MM.1S (cell line): ENCODE measurements around the gene NLRP9.

Experiments used
- DNase-seq: peaks from one replicate; pipeline ENCODE4 v3.0.0-alpha.2; 2015
- H2AFZ ChIP-seq: fragments of 300-600 bp; sonication (generic); 2 replicates; pipeline ENCODE4 v1.6.0; 2016; ENCODE audit warnings: antibody characterized with exemption, low read length
- H3F3A ChIP-seq: fragments of 300-600 bp; sonication (generic); 2 replicates; pipeline ENCODE4 v1.6.1; 2016; ENCODE audit warnings: mild to moderate bottlenecking, antibody characterized with exemption, low read length, moderate library complexity, mixed read lengths; ENCODE audit not compliant: insufficient read depth
- H3K27ac ChIP-seq: fragments of 300-600 bp; sonication (generic); 2 replicates; pipeline ENCODE4 v1.5.1; 2016; ENCODE audit warnings: mild to moderate bottlenecking, low read length
- H3K27me3 ChIP-seq: fragments of 300-600 bp; sonication (generic); replicated peaks from 2 replicates; pipeline ENCODE4 v1.6.0; 2016; ENCODE audit warnings: low read length; ENCODE audit not compliant: insufficient read depth
- H3K36me3 ChIP-seq: fragments of 300-600 bp; sonication (generic); replicated peaks from 2 replicates; pipeline ENCODE4 v1.6.1; 2016; ENCODE audit warnings: mild to moderate bottlenecking, low read length, mixed read lengths; ENCODE audit not compliant: insufficient read depth
- H3K4me1 ChIP-seq: fragments of 300-600 bp; sonication (generic); 2 replicates; pipeline ENCODE4 v1.6.1; 2016; ENCODE audit warnings: low read length, mixed read lengths
- H3K4me2 ChIP-seq: fragments of 300-600 bp; sonication (generic); 2 replicates; pipeline ENCODE4 v1.6.0; 2016; ENCODE audit warnings: low read depth, low read length
- H3K4me3 ChIP-seq: fragments of 300-600 bp; sonication (generic); 2 replicates; pipeline ENCODE4 v1.5.1; 2016; ENCODE audit warnings: low read length, mixed read lengths
- H3K79me2 ChIP-seq: fragments of 300-600 bp; sonication (generic); 2 replicates; pipeline ENCODE4 v1.6.1; 2016; ENCODE audit warnings: mixed run types, low read length, mixed read lengths
- H3K9ac ChIP-seq: fragments of 300-600 bp; sonication (generic); 2 replicates; pipeline ENCODE4 v1.6.1; 2016; ENCODE audit warnings: low read length, mixed read lengths
- H3K9me2 ChIP-seq: fragments of 300-600 bp; sonication (generic); replicated peaks from 2 replicates; pipeline ENCODE4 v1.6.1; 2016; ENCODE audit warnings: mild to moderate bottlenecking, low read length, mixed read lengths; ENCODE audit not compliant: insufficient read depth
- H3K9me3 ChIP-seq: fragments of 300-600 bp; sonication (generic); replicated peaks from 2 replicates; pipeline ENCODE4 v1.6.1; 2016; ENCODE audit warnings: mild to moderate bottlenecking, low read length, mixed read lengths; ENCODE audit not compliant: insufficient read depth
- H4K20me1 ChIP-seq: fragments of 300-600 bp; sonication (generic); 2 replicates; pipeline ENCODE4 v1.6.1; 2016; ENCODE audit warnings: mild to moderate bottlenecking, low read length, moderate library complexity, mixed read lengths; ENCODE audit not compliant: insufficient read depth
- EZH2 ChIP-seq: fragments of 300-600 bp; sonication (generic); optimal IDR thresholded peaks from 2 replicates; pipeline ENCODE3; 2017; ENCODE audit warnings: low read depth, mild to moderate bottlenecking, antibody characterized with exemption, low read length, mixed read lengths
- EZH2phosphoT487 ChIP-seq: fragments of 300-600 bp; sonication (generic); IDR thresholded peaks from 2 replicates; pipeline ENCODE4 v1.6.1; 2018; ENCODE audit warnings: antibody characterized with exemption, low read length
- TF ChIP-seq, protein P1 (sequence below): fragments of 300-600 bp; sonication (generic); IDR thresholded peaks from 2 replicates; pipeline ENCODE4 v1.5.1; 2016; ENCODE audit warnings: antibody characterized with exemption, low read length, mixed read lengths

Gene NLRP9

GRCh38 chr19:55702131-55702627, 36.0 kb downstream of the NLRP9 start:
- DNase-seq: no peak
- H3K9ac ChIP-seq: no peak overlapping the region
- H3K36me3 ChIP-seq: 0 out of 2 replicates have a peak, but pooled peaks cover 2% of the 10 kb centered on the region
- H3K9me3 ChIP-seq: no peaks in the 10 kb centered on the region
- no peak overlapping the region for H2AFZ ChIP-seq
- no peak overlapping the region for H3K4me2 ChIP-seq
- no peaks in the 10 kb centered on the region for H3K9me2 ChIP-seq
- H4K20me1 ChIP-seq: no peaks in the 10 kb centered on the region
- H3F3A ChIP-seq: no peaks in the 10 kb centered on the region
- no peaks in the 10 kb centered on the region for H3K27me3 ChIP-seq
- H3K4me3 ChIP-seq: no peak overlapping the region
- no peaks in the 10 kb centered on the region for H3K4me1 ChIP-seq
- H3K79me2 ChIP-seq: no peaks in the 10 kb centered on the region
- TF ChIP-seq EZH2phosphoT487: no peak
- TF ChIP-seq EZH2: no peak
- TF ChIP-seq, protein P1, sequence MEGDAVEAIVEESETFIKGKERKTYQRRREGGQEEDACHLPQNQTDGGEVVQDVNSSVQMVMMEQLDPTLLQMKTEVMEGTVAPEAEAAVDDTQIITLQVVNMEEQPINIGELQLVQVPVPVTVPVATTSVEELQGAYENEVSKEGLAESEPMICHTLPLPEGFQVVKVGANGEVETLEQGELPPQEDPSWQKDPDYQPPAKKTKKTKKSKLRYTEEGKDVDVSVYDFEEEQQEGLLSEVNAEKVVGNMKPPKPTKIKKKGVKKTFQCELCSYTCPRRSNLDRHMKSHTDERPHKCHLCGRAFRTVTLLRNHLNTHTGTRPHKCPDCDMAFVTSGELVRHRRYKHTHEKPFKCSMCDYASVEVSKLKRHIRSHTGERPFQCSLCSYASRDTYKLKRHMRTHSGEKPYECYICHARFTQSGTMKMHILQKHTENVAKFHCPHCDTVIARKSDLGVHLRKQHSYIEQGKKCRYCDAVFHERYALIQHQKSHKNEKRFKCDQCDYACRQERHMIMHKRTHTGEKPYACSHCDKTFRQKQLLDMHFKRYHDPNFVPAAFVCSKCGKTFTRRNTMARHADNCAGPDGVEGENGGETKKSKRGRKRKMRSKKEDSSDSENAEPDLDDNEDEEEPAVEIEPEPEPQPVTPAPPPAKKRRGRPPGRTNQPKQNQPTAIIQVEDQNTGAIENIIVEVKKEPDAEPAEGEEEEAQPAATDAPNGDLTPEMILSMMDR: no peak
- H3K27ac ChIP-seq: no peak overlapping the region

GRCh38 chr19:55700813-55701212, 37.4 kb downstream of the NLRP9 start:
- H3K27me3 ChIP-seq: no peaks in the 10 kb centered on the region
- H3K4me3 ChIP-seq: no peak overlapping the region
- no peaks in the 10 kb centered on the region for H3K79me2 ChIP-seq
- no peak for TF ChIP-seq EZH2phosphoT487
- no peak for TF ChIP-seq EZH2
- TF ChIP-seq, protein P1: no peak
- H3K36me3 ChIP-seq: 0 out of 2 replicates have a peak, but pooled peaks cover 2% of the 10 kb centered on the region
- H3F3A ChIP-seq: no peaks in the 10 kb centered on the region
- no peak overlapping the region for H3K9ac ChIP-seq
- no peak for DNase-seq
- H3K9me2 ChIP-seq: no peaks in the 10 kb centered on the region
- no peak overlapping the region for H3K4me2 ChIP-seq
- no peak overlapping the region for H2AFZ ChIP-seq
- no peak overlapping the region for H3K27ac ChIP-seq
- no peaks in the 10 kb centered on the region for H3K4me1 ChIP-seq
- no peaks in the 10 kb centered on the region for H4K20me1 ChIP-seq
- H3K9me3 ChIP-seq: no peaks in the 10 kb centered on the region

DNA sequence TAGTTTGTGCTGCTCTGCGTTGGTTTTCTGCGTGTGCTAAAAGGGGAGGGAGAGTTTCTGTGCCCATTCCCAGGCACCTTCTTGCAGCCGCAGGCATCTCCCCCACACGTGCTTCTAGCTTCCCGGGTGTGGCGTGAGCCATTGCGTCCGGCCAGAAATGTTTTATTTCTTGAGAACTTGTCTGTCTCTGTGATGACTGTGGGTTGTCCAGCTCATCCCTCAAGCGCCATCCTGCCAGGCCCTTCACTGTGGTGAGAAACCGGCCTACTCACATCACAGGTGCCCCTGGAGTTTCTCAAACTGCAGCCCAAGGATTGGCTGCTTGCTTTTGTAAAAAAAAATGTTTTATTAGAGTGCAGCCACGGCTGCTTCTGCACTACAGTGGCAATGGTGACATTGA, 39.0 kb downstream of the NLRP9 start:
- H4K20me1 ChIP-seq: no peaks in the 10 kb centered on the region
- no peak overlapping the region for H3K4me2 ChIP-seq
- no peaks in the 10 kb centered on the region for H3K9me3 ChIP-seq
- H3K27ac ChIP-seq: no peak overlapping the region
- no peaks in the 10 kb centered on the region for H3F3A ChIP-seq
- no peak overlapping the region for H3K4me3 ChIP-seq
- H3K4me1 ChIP-seq: no peaks in the 10 kb centered on the region
- H3K9me2 ChIP-seq: no peaks in the 10 kb centered on the region
- no peak for DNase-seq
- no peak overlapping the region for H2AFZ ChIP-seq
- H3K9ac ChIP-seq: no peak overlapping the region
- 0 out of 2 replicates have a peak, but pooled peaks cover 2% of the 10 kb centered on the region for H3K36me3 ChIP-seq
- H3K79me2 ChIP-seq: no peaks in the 10 kb centered on the region
- no peaks in the 10 kb centered on the region for H3K27me3 ChIP-seq
- no peak for TF ChIP-seq EZH2phosphoT487

GRCh38 chr19:55698256-55698655, 39.9 kb downstream of the NLRP9 start:
- no peaks in the 10 kb centered on the region for H4K20me1 ChIP-seq
- 0 out of 2 replicates have a peak, but pooled peaks cover 2% of the 10 kb centered on the region for H3K36me3 ChIP-seq
- H3K4me1 ChIP-seq: no peaks in the 10 kb centered on the region
- H3K27me3 ChIP-seq: no peaks in the 10 kb centered on the region
- no peak overlapping the region for H3K9ac ChIP-seq
- H3F3A ChIP-seq: no peaks in the 10 kb centered on the region
- no peaks in the 10 kb centered on the region for H3K79me2 ChIP-seq
- no peak for DNase-seq
- H3K27ac ChIP-seq: no peak overlapping the region
- H2AFZ ChIP-seq: no peak overlapping the region
- H3K4me3 ChIP-seq: no peak overlapping the region
- TF ChIP-seq, protein P1: no peak
- TF ChIP-seq EZH2: no peak
- no peaks in the 10 kb centered on the region for H3K9me2 ChIP-seq
- H3K9me3 ChIP-seq: no peaks in the 10 kb centered on the region
- no peak overlapping the region for H3K4me2 ChIP-seq
